Endothelial cell (in vitro differentiated cells): ENCODE data around the gene C8A. TPM values are rescaled to one million over a fixed set of nuclear protein-coding genes. Genes with fewer than 3 reads are reported as not detected.

Experiments
- DNase-seq: peaks from one replicate; pipeline ENCODE4 v3.0.0; 2021; ENCODE audit warnings: low spot score
- H3K27ac Mint-ChIP-seq: one replicate; pipeline ENCODE4 v1.8.0; 2021; ENCODE audit warnings: mixed read lengths, inconsistent platforms; ENCODE audit not compliant: unreplicated experiment
- H3K27me3 Mint-ChIP-seq: one replicate; pipeline ENCODE4 v1.8.0; 2021; ENCODE audit warnings: mild to moderate bottlenecking, moderate library complexity, mixed read lengths, inconsistent platforms; ENCODE audit not compliant: unreplicated experiment
- H3K36me3 Mint-ChIP-seq: one replicate; pipeline ENCODE4 v1.8.0; 2021; ENCODE audit warnings: mild to moderate bottlenecking, low read depth, mixed read lengths, inconsistent platforms; ENCODE audit not compliant: unreplicated experiment
- H3K4me1 Mint-ChIP-seq: one replicate; pipeline ENCODE4 v1.8.0; 2021; ENCODE audit warnings: mild to moderate bottlenecking, mixed read lengths, inconsistent platforms; ENCODE audit not compliant: unreplicated experiment
- H3K4me3 Mint-ChIP-seq: one replicate; pipeline ENCODE4 v1.8.0; 2021; ENCODE audit warnings: mild to moderate bottlenecking, mixed read lengths, inconsistent platforms; ENCODE audit not compliant: unreplicated experiment
- H3K9me3 Mint-ChIP-seq: one replicate; pipeline ENCODE4 v1.8.0; 2021; ENCODE audit warnings: mixed read lengths, inconsistent platforms; ENCODE audit not compliant: unreplicated experiment
- total RNA-seq: library from RNA; stranded (reverse); fragmentation: NEBNext Ultra II Directional; extraction: Animal tissue kit (Norgen Biotek cat#: 25700); gene quantifications from one replicate; pipeline ENCODE4 v1.2.1, GENCODE V29; 2021; ENCODE audit not compliant: unreplicated experiment
- TF ChIP-seq, protein P1 (sequence below): fragments of 200-600 bp; sonication (generic); IDR thresholded peaks from one replicate; pipeline ENCODE4 v1.5.0; 2021; ENCODE audit warnings: antibody characterized with exemption; ENCODE audit not compliant: unreplicated experiment

The C8A gene
- total RNA-seq, 1 donor from 2014 or later, result not detected

DNA sequence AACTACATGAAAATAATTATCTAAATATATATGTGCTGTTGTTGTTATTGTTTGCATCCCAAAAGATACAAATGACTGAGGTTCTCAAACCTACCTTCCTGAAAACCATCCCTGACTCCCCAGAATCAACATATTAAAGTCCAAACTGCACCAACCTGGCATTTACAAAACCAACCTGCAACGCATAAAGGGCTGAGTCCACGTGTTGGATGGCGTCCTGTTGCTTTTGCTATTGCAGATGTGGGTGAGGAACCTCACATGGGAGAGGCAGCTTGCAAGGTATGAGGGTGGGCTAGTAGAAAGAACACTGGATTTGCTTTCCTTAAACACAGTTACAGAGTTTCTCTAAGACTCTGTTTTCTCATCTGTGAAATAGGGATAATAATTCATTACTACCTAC, 112.8 kb downstream of the C8A start:
- no peaks in the 10 kb centered on the region for H3K9me3 Mint-ChIP-seq
- no peaks in the 10 kb centered on the region for H3K36me3 Mint-ChIP-seq
- no peak for DNase-seq
- TF ChIP-seq, protein P1, sequence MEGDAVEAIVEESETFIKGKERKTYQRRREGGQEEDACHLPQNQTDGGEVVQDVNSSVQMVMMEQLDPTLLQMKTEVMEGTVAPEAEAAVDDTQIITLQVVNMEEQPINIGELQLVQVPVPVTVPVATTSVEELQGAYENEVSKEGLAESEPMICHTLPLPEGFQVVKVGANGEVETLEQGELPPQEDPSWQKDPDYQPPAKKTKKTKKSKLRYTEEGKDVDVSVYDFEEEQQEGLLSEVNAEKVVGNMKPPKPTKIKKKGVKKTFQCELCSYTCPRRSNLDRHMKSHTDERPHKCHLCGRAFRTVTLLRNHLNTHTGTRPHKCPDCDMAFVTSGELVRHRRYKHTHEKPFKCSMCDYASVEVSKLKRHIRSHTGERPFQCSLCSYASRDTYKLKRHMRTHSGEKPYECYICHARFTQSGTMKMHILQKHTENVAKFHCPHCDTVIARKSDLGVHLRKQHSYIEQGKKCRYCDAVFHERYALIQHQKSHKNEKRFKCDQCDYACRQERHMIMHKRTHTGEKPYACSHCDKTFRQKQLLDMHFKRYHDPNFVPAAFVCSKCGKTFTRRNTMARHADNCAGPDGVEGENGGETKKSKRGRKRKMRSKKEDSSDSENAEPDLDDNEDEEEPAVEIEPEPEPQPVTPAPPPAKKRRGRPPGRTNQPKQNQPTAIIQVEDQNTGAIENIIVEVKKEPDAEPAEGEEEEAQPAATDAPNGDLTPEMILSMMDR, result no peak
- peaks cover 4% of the 10 kb centered on the region for H3K27me3 Mint-ChIP-seq
- H3K4me1 Mint-ChIP-seq, result no peaks in the 10 kb centered on the region
- no peak overlapping the region for H3K4me3 Mint-ChIP-seq
- H3K27ac Mint-ChIP-seq, result no peak overlapping the region

Other genes with a start within 250 kb of the C8A start
- 2.4 TPM for gene PRKAA2, start 209.5 kb upstream of the C8A start, total RNA-seq
- 0.18 TPM for gene FYB2, start 35.4 kb upstream of the C8A start, total RNA-seq
- not detected for gene C8B, start 111.2 kb downstream of the C8A start, total RNA-seq